Measurements from ENCODE around the gene EIF5B. TPM values are rescaled to one million over a fixed set of nuclear protein-coding genes. Genes with fewer than 3 reads are reported as not detected.
"Not testable (repeated sequence)": the region's sequence is repeated elsewhere in the genome, so short reads cannot be mapped to it uniquely, and the experiment has no call there.

Gene EIF5B
- total and polyA plus RNA-seq, 4 donors = 21.5 to 57.1 (median 38.6) TPM

GRCh38 chr2:99356853-99357252, 19.7 kb downstream of the EIF5B start:
- no peaks in the 10 kb centered on the region for H3K9me3 ChIP-seq (ENCODE audit: control insufficient read depth, insufficient read depth, low read length)
- H3K27me3 ChIP-seq (ENCODE audit: control insufficient read depth, insufficient read depth, low read length) = no peaks in the 10 kb centered on the region
- no peak overlapping the region for H3K27ac ChIP-seq (ENCODE audit: low read depth, low read length)
- H3K4me1 ChIP-seq (ENCODE audit: control insufficient read depth, insufficient read depth, low read length) = no peaks in the 10 kb centered on the region
- H3K4me3 ChIP-seq (ENCODE audit: low read depth, low read length) = no peak overlapping the region
- no peak for DNase-seq (ENCODE audit: low read depth in 4 of 6, low spot score in 6 of 6)
- no peaks in the 10 kb centered on the region for H3K36me3 ChIP-seq (ENCODE audit: control insufficient read depth, insufficient read depth, low read length)

- 100% methylated on average over 1 of the region's 2 CpGs for WGBS (ENCODE audit: insufficient coverage)
- Histone ChIP-seq H3K27ac (ENCODE audit: low read depth, low read length) (no peak overlapping the region), H3K9me3 (ENCODE audit: control insufficient read depth, insufficient read depth, low read length) (no peaks in the 10 kb centered on the region), H3K4me1 (ENCODE audit: control insufficient read depth, insufficient read depth, low read length) (no peaks in the 10 kb centered on the region), H3K36me3 (ENCODE audit: control insufficient read depth, insufficient read depth, low read length) (peaks cover 12% of the 10 kb centered on the region), H3K4me3 (ENCODE audit: low read depth, low read length) (no peak overlapping the region), H3K27me3 (ENCODE audit: control insufficient read depth, insufficient read depth, low read length) (no peaks in the 10 kb centered on the region)
- DNase-seq (ENCODE audit: low read depth in 4 of 6, low spot score in 6 of 6) = no peak
Measured at GRCh38 chr2:99365661-99366060, 28.5 kb downstream of the EIF5B start.

GRCh38 chr2:99368854-99369253, 31.7 kb downstream of the EIF5B start:
- WGBS (ENCODE audit: insufficient coverage) = 100% methylated on average over 3 of the region's 5 CpGs
- H3K9me3 ChIP-seq (ENCODE audit: control insufficient read depth, insufficient read depth, low read length); H3K27ac ChIP-seq (ENCODE audit: low read depth, low read length); H3K27me3 ChIP-seq (ENCODE audit: control insufficient read depth, insufficient read depth, low read length); H3K4me1 ChIP-seq (ENCODE audit: control insufficient read depth, insufficient read depth, low read length); DNase-seq (ENCODE audit: low read depth in 4 of 6, low spot score in 6 of 6); H3K4me3 ChIP-seq (ENCODE audit: low read depth, low read length): not testable (repeated sequence)
- H3K36me3 ChIP-seq (ENCODE audit: control insufficient read depth, insufficient read depth, low read length) = peaks cover 25% of the 10 kb centered on the region

DNA sequence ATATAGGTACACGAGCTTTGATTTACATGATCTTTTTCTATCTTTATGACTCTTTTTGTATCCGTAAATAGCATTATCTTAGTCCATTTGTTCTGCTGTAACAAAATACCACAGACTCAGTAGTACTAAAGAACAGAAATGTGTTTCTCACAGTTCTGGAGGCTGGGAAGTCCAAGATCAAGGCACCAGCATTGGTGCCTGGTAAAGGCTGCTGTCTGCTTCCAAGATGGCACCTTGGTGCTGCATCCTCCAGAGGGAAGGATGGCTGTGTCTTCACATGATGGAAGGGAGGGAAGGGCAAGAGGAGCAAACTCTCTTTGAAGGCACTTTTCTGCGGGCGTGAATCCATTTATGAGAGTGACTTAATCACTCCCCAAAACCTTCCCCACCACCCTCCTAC, 36.0 kb downstream of the EIF5B start:
- Histone ChIP-seq H3K27ac (ENCODE audit: low read depth, low read length) (no peak overlapping the region), H3K4me1 (ENCODE audit: control insufficient read depth, insufficient read depth, low read length) (no peaks in the 10 kb centered on the region), H3K36me3 (ENCODE audit: control insufficient read depth, insufficient read depth, low read length) (peaks cover 29% of the 10 kb centered on the region), H3K9me3 (ENCODE audit: control insufficient read depth, insufficient read depth, low read length) (no peaks in the 10 kb centered on the region), H3K4me3 (ENCODE audit: low read depth, low read length) (no peak overlapping the region), H3K27me3 (ENCODE audit: control insufficient read depth, insufficient read depth, low read length) (no peaks in the 10 kb centered on the region)
- WGBS (ENCODE audit: insufficient coverage) = no CpG with 5 or more reads among the region's 4 CpGs
- DNase-seq (ENCODE audit: low read depth in 4 of 6, low spot score in 6 of 6) = no peak

GRCh38 chr2:99374747-99375146, 37.6 kb downstream of the EIF5B start:
- DNase-seq (ENCODE audit: low read depth in 4 of 6, low spot score in 6 of 6) = no peak
- Histone ChIP-seq H3K9me3 (ENCODE audit: control insufficient read depth, insufficient read depth, low read length) (no peaks in the 10 kb centered on the region), H3K36me3 (ENCODE audit: control insufficient read depth, insufficient read depth, low read length) (peaks cover 22% of the 10 kb centered on the region)

DNA sequence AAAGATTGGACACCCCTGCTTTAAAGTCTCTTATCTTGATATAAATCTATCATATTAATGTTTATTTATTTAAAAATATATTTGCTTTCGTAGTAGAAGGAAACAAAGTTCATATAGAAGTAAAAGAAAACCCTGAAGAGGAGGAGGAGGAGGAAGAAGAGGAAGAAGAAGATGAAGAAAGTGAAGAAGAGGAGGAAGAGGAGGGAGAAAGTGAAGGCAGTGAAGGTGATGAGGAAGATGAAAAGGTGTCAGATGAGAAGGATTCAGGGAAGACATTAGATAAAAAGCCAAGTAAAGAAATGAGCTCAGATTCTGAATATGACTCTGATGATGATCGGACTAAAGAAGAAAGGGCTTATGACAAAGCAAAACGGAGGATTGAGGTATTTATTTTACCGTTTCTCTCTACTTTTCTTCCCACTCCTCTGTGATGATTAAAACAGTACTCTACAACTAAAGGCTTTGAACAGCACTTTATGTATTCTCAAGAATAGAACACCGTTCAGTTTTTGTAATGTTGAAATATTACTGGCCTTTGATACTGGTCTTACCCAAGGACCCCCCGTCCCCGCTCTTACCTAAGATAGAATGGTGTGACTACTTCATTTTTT, 39.2 kb downstream of the EIF5B start:
- no CpG with 5 or more reads among the region's 7 CpGs for WGBS (ENCODE audit: insufficient coverage)
- Histone ChIP-seq H3K4me3 (ENCODE audit: low read depth, low read length) (no peak overlapping the region), H3K27ac (ENCODE audit: low read depth, low read length) (no peak overlapping the region), H3K9me3 (ENCODE audit: control insufficient read depth, insufficient read depth, low read length) (no peaks in the 10 kb centered on the region), H3K36me3 (ENCODE audit: control insufficient read depth, insufficient read depth, low read length) (peaks cover 20% of the 10 kb centered on the region), H3K4me1 (ENCODE audit: control insufficient read depth, insufficient read depth, low read length) (no peaks in the 10 kb centered on the region), H3K27me3 (ENCODE audit: control insufficient read depth, insufficient read depth, low read length) (no peaks in the 10 kb centered on the region)
- no peak for DNase-seq (ENCODE audit: low read depth in 4 of 6, low spot score in 6 of 6)

More at GRCh38 chr2:99374747-99375146, 37.6 kb downstream of the EIF5B start:
- Histone ChIP-seq H3K27ac (ENCODE audit: low read depth, low read length) (no peak overlapping the region), H3K27me3 (ENCODE audit: control insufficient read depth, insufficient read depth, low read length) (no peaks in the 10 kb centered on the region), H3K4me1 (ENCODE audit: control insufficient read depth, insufficient read depth, low read length) (no peaks in the 10 kb centered on the region), H3K4me3 (ENCODE audit: low read depth, low read length) (no peak overlapping the region)

DNA sequence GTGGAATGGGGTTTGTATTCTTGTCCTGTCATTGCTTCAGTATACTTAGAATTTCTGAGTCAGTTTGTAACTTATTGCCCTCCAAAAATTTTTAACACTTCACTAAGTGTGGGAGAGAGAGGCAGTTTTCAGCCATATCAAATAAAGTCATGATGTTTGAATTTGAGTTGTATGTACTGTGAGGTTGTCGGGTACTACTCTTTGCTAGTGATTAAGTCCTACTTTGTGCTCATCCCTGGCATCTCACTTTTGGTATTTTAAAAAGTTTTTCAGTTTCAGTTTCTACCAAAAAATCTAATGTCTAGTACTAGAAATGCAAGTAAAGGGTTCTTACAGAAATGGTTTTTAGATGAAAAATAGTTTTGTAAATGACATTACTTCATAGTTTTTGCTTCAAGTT, 40.7 kb downstream of the EIF5B start:
- Histone ChIP-seq H3K4me1 (ENCODE audit: control insufficient read depth, insufficient read depth, low read length) (no peaks in the 10 kb centered on the region), H3K4me3 (ENCODE audit: low read depth, low read length) (no peak overlapping the region), H3K27ac (ENCODE audit: low read depth, low read length) (no peak overlapping the region), H3K36me3 (ENCODE audit: control insufficient read depth, insufficient read depth, low read length) (peaks cover 15% of the 10 kb centered on the region), H3K9me3 (ENCODE audit: control insufficient read depth, insufficient read depth, low read length) (no peaks in the 10 kb centered on the region), H3K27me3 (ENCODE audit: control insufficient read depth, insufficient read depth, low read length) (no peaks in the 10 kb centered on the region)
- no peak for DNase-seq (ENCODE audit: low read depth in 4 of 6, low spot score in 6 of 6)
- WGBS (ENCODE audit: insufficient coverage) = no CpG with 5 or more reads among the region's 1 CpG

GRCh38 chr2:99380376-99381010, 43.3 kb downstream of the EIF5B start:
- Histone ChIP-seq H3K27me3 (ENCODE audit: control insufficient read depth, insufficient read depth, low read length) (no peaks in the 10 kb centered on the region), H3K36me3 (ENCODE audit: control insufficient read depth, insufficient read depth, low read length) (peaks cover 14% of the 10 kb centered on the region), H3K27ac (ENCODE audit: low read depth, low read length) (no peak overlapping the region), H3K9me3 (ENCODE audit: control insufficient read depth, insufficient read depth, low read length) (no peaks in the 10 kb centered on the region), H3K4me3 (ENCODE audit: low read depth, low read length) (no peak overlapping the region), H3K4me1 (ENCODE audit: control insufficient read depth, insufficient read depth, low read length) (no peaks in the 10 kb centered on the region)
- DNase-seq (ENCODE audit: low read depth in 4 of 6, low spot score in 6 of 6) = no peak
- 86% methylated on average over 1 of the region's 3 CpGs for WGBS (ENCODE audit: insufficient coverage)

DNA sequence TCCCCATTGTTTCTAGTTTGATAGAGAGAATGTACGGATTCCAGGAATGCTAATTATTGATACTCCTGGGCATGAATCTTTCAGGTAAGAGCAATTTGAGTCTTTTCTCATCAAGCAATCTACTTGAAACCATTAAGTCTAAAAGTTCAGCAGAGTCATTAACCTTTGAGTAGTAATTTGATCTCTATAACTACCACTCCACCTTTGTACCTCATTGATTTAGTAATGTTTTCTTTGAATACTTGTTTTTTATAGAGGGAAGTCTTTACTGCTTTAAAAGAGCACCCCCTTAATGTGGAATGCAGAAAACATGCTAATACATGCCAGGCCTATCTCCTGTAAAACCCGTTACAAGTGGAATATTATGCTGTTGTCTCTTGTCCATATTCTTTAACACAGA, 45.0 kb downstream of the EIF5B start:
- H3K27ac ChIP-seq (ENCODE audit: low read depth, low read length) = no peak overlapping the region
- H3K4me1 ChIP-seq (ENCODE audit: control insufficient read depth, insufficient read depth, low read length) = no peaks in the 10 kb centered on the region
- no peaks in the 10 kb centered on the region for H3K27me3 ChIP-seq (ENCODE audit: control insufficient read depth, insufficient read depth, low read length)
- WGBS (ENCODE audit: insufficient coverage) = no CpG with 5 or more reads among the region's 2 CpGs
- DNase-seq (ENCODE audit: low read depth in 4 of 6, low spot score in 6 of 6) = no peak
- peaks cover 19% of the 10 kb centered on the region for H3K36me3 ChIP-seq (ENCODE audit: control insufficient read depth, insufficient read depth, low read length)
- no peak overlapping the region for H3K4me3 ChIP-seq (ENCODE audit: low read depth, low read length)
- no peaks in the 10 kb centered on the region for H3K9me3 ChIP-seq (ENCODE audit: control insufficient read depth, insufficient read depth, low read length)

DNA sequence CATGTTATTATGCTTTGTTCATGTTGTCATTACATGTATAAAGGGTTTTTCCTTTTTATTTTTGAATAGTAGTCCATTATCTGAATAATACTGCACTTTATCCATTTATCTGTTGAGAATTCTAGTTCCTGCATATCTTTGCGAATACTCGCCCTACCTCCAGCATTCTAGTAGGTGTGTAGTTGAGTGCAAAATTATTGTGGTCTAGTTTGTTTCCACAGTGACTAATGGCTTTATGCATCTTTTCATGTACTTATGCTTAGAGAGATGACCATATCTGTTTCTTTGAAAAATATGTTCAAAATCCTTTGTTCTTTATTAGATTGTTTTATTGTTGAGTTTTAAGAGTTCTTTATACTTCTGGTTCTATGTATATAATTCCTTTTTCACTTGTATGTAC, 48.8 kb downstream of the EIF5B start:
- Histone ChIP-seq H3K27ac (ENCODE audit: low read depth, low read length) (no peak overlapping the region), H3K4me3 (ENCODE audit: low read depth, low read length) (no peak overlapping the region), H3K4me1 (ENCODE audit: control insufficient read depth, insufficient read depth, low read length) (no peaks in the 10 kb centered on the region), H3K36me3 (ENCODE audit: control insufficient read depth, insufficient read depth, low read length) (peaks cover 14% of the 10 kb centered on the region), H3K27me3 (ENCODE audit: control insufficient read depth, insufficient read depth, low read length) (no peaks in the 10 kb centered on the region), H3K9me3 (ENCODE audit: control insufficient read depth, insufficient read depth, low read length) (no peaks in the 10 kb centered on the region)
- DNase-seq (ENCODE audit: low read depth in 4 of 6, low spot score in 6 of 6) = no peak
- WGBS (ENCODE audit: insufficient coverage) = no CpG with 5 or more reads among the region's 2 CpGs

Data from spinal cord (tissue), 10 donors.